Osteoblast (primary cell): ENCODE measurements around the gene TCP11L2. TPM values are rescaled to one million over a fixed set of nuclear protein-coding genes. Genes with fewer than 3 reads are reported as not detected.

Source experiments
- DNase-seq: peaks from one replicate; pipeline ENCODE4 v3.0.0; 2011; ENCODE audit warnings: low spot score, mixed read lengths; ENCODE audit not compliant: insufficient read length; ENCODE audit errors: missing footprints
- H2AFZ ChIP-seq: 2 replicates; pipeline ENCODE4 v1.6.0; 2011; ENCODE audit warnings: mild to moderate bottlenecking, low read length
- H3K27ac ChIP-seq: 2 replicates; pipeline ENCODE4 v1.5.1; 2011; ENCODE audit warnings: mild to moderate bottlenecking, low read depth, low read length, moderate library complexity
- H3K27me3 ChIP-seq: 2 replicates; pipeline ENCODE4 v1.6.0; 2012; ENCODE audit warnings: mild to moderate bottlenecking, control low read depth, inconsistent platforms, low read length, moderate library complexity; ENCODE audit not compliant: insufficient read depth
- H3K36me3 ChIP-seq: 2 replicates; pipeline ENCODE4 v1.5.1; 2011; ENCODE audit warnings: mild to moderate bottlenecking, low read length, control low read depth, moderate library complexity; ENCODE audit not compliant: insufficient read depth
- H3K4me1 ChIP-seq: 2 replicates; pipeline ENCODE4 v1.5.1; 2011; ENCODE audit warnings: mild to moderate bottlenecking, low read length, control low read depth, moderate library complexity; ENCODE audit not compliant: insufficient read depth
- H3K4me2 ChIP-seq: 2 replicates; pipeline ENCODE4 v1.6.0; 2011; ENCODE audit warnings: mild to moderate bottlenecking, low read length; ENCODE audit not compliant: insufficient read depth
- H3K4me3 ChIP-seq: fragments of 200-600 bp; sonication (generic); 3 replicates; pipeline ENCODE4 v1.5.1; 2012; ENCODE audit warnings: mild to moderate bottlenecking, low read length, inconsistent platforms; ENCODE audit not compliant: insufficient read depth
- H3K79me2 ChIP-seq: 2 replicates; pipeline ENCODE4 v1.6.0; 2012; ENCODE audit warnings: mild to moderate bottlenecking, low read length, control low read depth, inconsistent platforms; ENCODE audit not compliant: insufficient read depth
- H3K9me3 ChIP-seq: 2 replicates; pipeline ENCODE4 v1.5.1; 2011; ENCODE audit warnings: low read depth, low read length, control low read depth
- H4K20me1 ChIP-seq: 2 replicates; pipeline ENCODE4 v1.6.0; 2012; ENCODE audit warnings: mild to moderate bottlenecking, low read length, control low read depth; ENCODE audit not compliant: insufficient read depth
- total RNA-seq: library from RNA; depleted of rRNA; stranded (reverse); fragments of >200 nt; gene quantifications from 2 replicates; pipeline ENCODE4 v1.2.3, GENCODE V29; 2012
- TF ChIP-seq, protein P1 (sequence below): IDR thresholded peaks from 2 replicates; pipeline ENCODE4 v1.5.1; 2011; ENCODE audit warnings: mild to moderate bottlenecking, low read depth, low read length, moderate library complexity; ENCODE audit errors: extremely low read depth

Gene TCP11L2
- total RNA-seq, 1 donor = 109 TPM

DNA sequence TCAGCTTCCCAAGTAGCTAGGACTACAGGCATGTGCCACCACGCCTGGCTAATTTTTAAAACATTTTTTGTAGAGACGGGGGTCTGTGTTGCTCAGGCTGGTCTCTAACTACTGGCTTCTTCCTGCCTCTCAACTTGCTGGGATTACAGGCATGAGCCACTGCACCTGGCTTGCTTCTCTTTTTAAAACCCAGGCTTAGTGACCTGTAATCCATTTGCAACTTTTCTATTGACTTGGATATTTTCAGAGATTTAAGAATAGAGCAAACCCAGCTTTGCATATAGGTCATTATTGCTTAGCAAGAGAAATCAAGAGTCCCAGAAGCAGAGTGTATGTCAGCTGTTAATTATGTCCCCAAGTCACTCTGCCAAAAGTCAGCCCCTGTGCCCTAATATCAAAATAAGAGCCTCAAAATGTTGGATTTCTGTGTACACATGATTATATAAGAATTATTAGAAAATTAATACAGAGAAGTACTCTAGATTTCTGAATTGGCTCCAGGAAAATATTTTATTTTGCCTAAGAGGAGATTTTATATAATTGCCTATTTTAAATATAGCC is 24.9 kb downstream of the TCP11L2 start:
- Histone ChIP-seq H4K20me1 (no peaks in the 10 kb centered on the region), H3K4me2 (no peak overlapping the region), H3K9me3 (no peaks in the 10 kb centered on the region), H3K36me3 (peaks cover 5% of the 10 kb centered on the region), H3K79me2 (no peaks in the 10 kb centered on the region), H3K27ac (no peak overlapping the region), H3K4me1 (no peaks in the 10 kb centered on the region), H3K4me3 (no peak overlapping the region), H3K27me3 (no peaks in the 10 kb centered on the region), H2AFZ (no peak overlapping the region)
- DNase-seq = no peak
- TF ChIP-seq, protein P1, sequence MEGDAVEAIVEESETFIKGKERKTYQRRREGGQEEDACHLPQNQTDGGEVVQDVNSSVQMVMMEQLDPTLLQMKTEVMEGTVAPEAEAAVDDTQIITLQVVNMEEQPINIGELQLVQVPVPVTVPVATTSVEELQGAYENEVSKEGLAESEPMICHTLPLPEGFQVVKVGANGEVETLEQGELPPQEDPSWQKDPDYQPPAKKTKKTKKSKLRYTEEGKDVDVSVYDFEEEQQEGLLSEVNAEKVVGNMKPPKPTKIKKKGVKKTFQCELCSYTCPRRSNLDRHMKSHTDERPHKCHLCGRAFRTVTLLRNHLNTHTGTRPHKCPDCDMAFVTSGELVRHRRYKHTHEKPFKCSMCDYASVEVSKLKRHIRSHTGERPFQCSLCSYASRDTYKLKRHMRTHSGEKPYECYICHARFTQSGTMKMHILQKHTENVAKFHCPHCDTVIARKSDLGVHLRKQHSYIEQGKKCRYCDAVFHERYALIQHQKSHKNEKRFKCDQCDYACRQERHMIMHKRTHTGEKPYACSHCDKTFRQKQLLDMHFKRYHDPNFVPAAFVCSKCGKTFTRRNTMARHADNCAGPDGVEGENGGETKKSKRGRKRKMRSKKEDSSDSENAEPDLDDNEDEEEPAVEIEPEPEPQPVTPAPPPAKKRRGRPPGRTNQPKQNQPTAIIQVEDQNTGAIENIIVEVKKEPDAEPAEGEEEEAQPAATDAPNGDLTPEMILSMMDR = no peak

DNA sequence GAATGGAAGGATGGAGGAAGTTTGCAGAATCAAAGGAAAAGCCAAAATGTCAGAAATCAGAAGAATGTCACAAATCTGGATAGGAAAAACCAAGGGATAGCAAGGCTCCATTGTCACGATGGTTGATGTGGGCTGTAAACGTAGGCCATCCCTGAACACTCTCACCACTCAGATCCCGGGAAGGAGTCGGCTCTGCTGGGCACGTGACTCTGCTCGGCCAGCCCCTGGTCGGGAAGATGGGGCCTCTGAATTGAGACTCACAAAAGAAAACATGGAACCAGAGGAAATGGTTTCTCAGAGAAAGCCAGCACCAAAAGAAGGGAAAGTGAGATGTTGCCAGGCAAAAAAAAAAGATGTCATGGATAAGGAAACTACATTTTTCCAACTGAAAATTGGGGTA is 26.2 kb downstream of the TCP11L2 start:
- Histone ChIP-seq H3K4me2 (no peak overlapping the region), H3K27me3 (no peaks in the 10 kb centered on the region), H2AFZ (no peak overlapping the region), H3K4me3 (no peak overlapping the region), H4K20me1 (no peaks in the 10 kb centered on the region), H3K36me3 (peaks cover 4% of the 10 kb centered on the region), H3K4me1 (no peaks in the 10 kb centered on the region), H3K27ac (no peak overlapping the region), H3K79me2 (no peaks in the 10 kb centered on the region), H3K9me3 (no peaks in the 10 kb centered on the region)
- TF ChIP-seq, protein P1 = no peak
- DNase-seq = no peak

DNA sequence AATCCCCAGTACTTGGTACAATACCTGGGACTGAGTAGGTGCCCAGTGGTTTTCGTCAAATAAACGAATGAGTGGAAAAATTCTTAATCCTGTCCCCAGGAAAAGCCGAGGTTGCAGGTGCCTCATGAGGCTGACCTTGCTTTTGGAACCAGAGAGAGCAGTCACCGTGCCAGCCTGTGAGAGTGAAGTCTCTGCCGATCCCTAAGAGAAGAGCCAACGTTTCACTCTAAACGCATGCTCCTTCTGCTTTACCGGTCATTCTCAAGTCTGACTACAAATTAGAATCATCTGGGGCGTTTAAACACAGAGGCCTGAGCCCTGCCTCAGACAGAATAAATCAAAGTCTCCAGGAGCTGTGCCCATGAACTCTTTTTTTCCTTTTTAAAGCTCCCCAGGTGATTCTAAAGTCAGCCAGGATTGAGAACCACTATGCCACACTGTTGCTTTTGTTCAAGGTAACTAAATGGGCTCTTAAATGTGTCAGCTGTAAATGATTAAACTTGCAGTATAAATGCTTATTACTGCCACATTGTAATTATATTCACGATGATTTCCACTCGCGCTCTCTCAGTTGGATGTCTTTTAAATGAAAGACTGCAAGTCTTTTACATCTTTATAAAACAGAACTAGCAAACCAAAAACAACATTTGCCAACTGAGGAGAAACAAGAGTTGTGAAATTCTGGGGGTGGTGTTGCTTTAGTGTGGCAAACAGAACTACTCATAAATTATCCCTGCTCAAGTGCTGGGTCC is 26.9 kb downstream of the TCP11L2 start:
- no peaks in the 10 kb centered on the region for H4K20me1 ChIP-seq
- no peaks in the 10 kb centered on the region for H3K36me3 ChIP-seq
- no peaks in the 10 kb centered on the region for H3K9me3 ChIP-seq
- no peaks in the 10 kb centered on the region for H3K4me1 ChIP-seq
- no peak overlapping the region for H3K27ac ChIP-seq
- no peak overlapping the region for H3K4me3 ChIP-seq
- TF ChIP-seq, protein P1 = no peak
- H2AFZ ChIP-seq = peak overlapping the region; percentile 25
- no peak for DNase-seq
- no peaks in the 10 kb centered on the region for H3K79me2 ChIP-seq
- H3K4me2 ChIP-seq = no peak overlapping the region
- no peaks in the 10 kb centered on the region for H3K27me3 ChIP-seq

DNA sequence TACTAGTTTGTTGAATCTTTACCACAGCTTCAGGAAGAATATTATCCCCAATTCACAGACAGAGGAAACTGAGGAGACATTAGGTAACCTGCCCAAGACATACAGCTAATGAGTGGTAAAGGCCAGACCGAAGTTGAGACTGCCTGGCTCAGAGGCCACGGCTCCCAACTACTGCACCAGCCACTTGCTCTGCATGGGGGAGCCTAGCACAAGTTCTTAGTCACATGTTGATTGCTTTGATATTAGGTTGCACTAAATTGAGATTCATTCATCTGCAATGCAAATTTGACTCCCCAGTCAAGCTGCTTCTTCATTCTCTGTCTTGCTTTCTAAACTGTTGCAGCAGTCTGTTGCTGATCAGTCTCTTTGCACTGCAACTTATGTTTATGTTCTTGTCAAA is 29.1 kb downstream of the TCP11L2 start:
- no peak overlapping the region for H3K4me3 ChIP-seq
- H4K20me1 ChIP-seq = no peaks in the 10 kb centered on the region
- H2AFZ ChIP-seq = no peak overlapping the region
- no peaks in the 10 kb centered on the region for H3K36me3 ChIP-seq
- no peaks in the 10 kb centered on the region for H3K27me3 ChIP-seq
- no peak overlapping the region for H3K27ac ChIP-seq
- no peaks in the 10 kb centered on the region for H3K9me3 ChIP-seq
- H3K4me2 ChIP-seq = no peak overlapping the region
- H3K79me2 ChIP-seq = no peaks in the 10 kb centered on the region
- TF ChIP-seq, protein P1 = no peak
- DNase-seq = no peak
- no peaks in the 10 kb centered on the region for H3K4me1 ChIP-seq
